Trophoblast cell (in vitro differentiated cells and primary cell): ENCODE results near the gene XRCC4.

ENCODE experiments used
- DNase-seq, 2 donors: peaks; one replicate each; pipeline ENCODE4 v3.0.0-alpha.2; 2016
- H2AFZ ChIP-seq: 2 replicates; pipeline ENCODE4 v1.6.1; 2013; ENCODE audit warnings: low read length, moderate library complexity, mild to moderate bottlenecking; ENCODE audit not compliant: insufficient read depth, poor library complexity
- H2AK5ac ChIP-seq: 2 replicates; pipeline ENCODE4 v1.6.1; 2013; ENCODE audit warnings: mild to moderate bottlenecking, low read length
- H2BK120ac ChIP-seq: 2 replicates; pipeline ENCODE4 v1.6.1; 2013; ENCODE audit warnings: low read length, mild to moderate bottlenecking, moderate library complexity; ENCODE audit not compliant: insufficient read depth, poor library complexity
- H2BK12ac ChIP-seq: 2 replicates; pipeline ENCODE4 v1.6.1; 2013; ENCODE audit warnings: mild to moderate bottlenecking, low read length, moderate library complexity
- H2BK5ac ChIP-seq: 2 replicates; pipeline ENCODE4 v1.6.1; 2013; ENCODE audit warnings: low read length, low read depth, moderate library complexity, mild to moderate bottlenecking; ENCODE audit not compliant: poor library complexity
- H3K14ac ChIP-seq: 2 replicates; pipeline ENCODE4 v1.6.1; 2013; ENCODE audit warnings: mild to moderate bottlenecking, low read length
- H3K18ac ChIP-seq: 2 replicates; pipeline ENCODE4 v1.6.1; 2013; ENCODE audit warnings: mild to moderate bottlenecking, low read length
- H3K23ac ChIP-seq: 2 replicates; pipeline ENCODE4 v1.6.1; 2013; ENCODE audit warnings: low read length
- H3K27ac ChIP-seq: 2 replicates; pipeline ENCODE4 v1.5.1; 2013; ENCODE audit warnings: low read depth, mild to moderate bottlenecking, inconsistent platforms, low read length, moderate library complexity
- H3K27me3 ChIP-seq: 2 replicates; pipeline ENCODE4 v1.6.1; 2013; ENCODE audit warnings: inconsistent platforms, mild to moderate bottlenecking, low read length, moderate library complexity; ENCODE audit not compliant: insufficient read depth
- H3K36me3 ChIP-seq, 2 experiments: 1 replicate in 1 of 2; 2 replicates in 1 of 2; pipeline ENCODE4 v1.6.1; 2013; ENCODE audit warnings: low read length in 2 of 2, mild to moderate bottlenecking in 2 of 2, moderate library complexity in 1 of 2; ENCODE audit not compliant: insufficient read depth in 2 of 2, control insufficient read depth in 1 of 2
- H3K4ac ChIP-seq: 2 replicates; pipeline ENCODE4 v1.6.1; 2013; ENCODE audit warnings: low read depth, mild to moderate bottlenecking, low read length, moderate library complexity
- H3K4me1 ChIP-seq, 2 experiments: 1 replicate in 1 of 2; 2 replicates in 1 of 2; pipeline ENCODE4 v1.6.1; 2013; ENCODE audit warnings: low read length in 2 of 2, mild to moderate bottlenecking in 2 of 2, moderate library complexity in 1 of 2; ENCODE audit not compliant: insufficient read depth in 2 of 2, control insufficient read depth in 1 of 2
- H3K4me2 ChIP-seq: 2 replicates; pipeline ENCODE4 v1.6.1; 2013; ENCODE audit warnings: inconsistent platforms, mild to moderate bottlenecking, low read length, moderate library complexity
- H3K4me3 ChIP-seq: 2 replicates; pipeline ENCODE4 v1.5.1; 2013; ENCODE audit warnings: mild to moderate bottlenecking, low read depth, low read length, inconsistent platforms
- H3K79me1 ChIP-seq: one replicate; pipeline ENCODE4 v1.6.1; 2013; ENCODE audit warnings: low read length
- H3K79me2 ChIP-seq: 2 replicates; pipeline ENCODE4 v1.6.1; 2013; ENCODE audit warnings: low read length, mild to moderate bottlenecking; ENCODE audit not compliant: control insufficient read depth, insufficient read depth, poor library complexity
- H3K9ac ChIP-seq: 2 replicates; pipeline ENCODE4 v1.6.1; 2013; ENCODE audit warnings: mild to moderate bottlenecking, low read length
- H3K9me3 ChIP-seq: 2 replicates; pipeline ENCODE4 v1.6.1; 2013; ENCODE audit warnings: low read depth, mild to moderate bottlenecking, control low read depth, inconsistent platforms, low read length; ENCODE audit not compliant: insufficient read depth
- H4K12ac ChIP-seq: 2 replicates; pipeline ENCODE4 v1.6.1; 2013; ENCODE audit warnings: low read depth, mild to moderate bottlenecking, low read length, moderate library complexity
- H4K8ac ChIP-seq: 2 replicates; pipeline ENCODE4 v1.6.1; 2013; ENCODE audit warnings: low read depth, mild to moderate bottlenecking, low read length, moderate library complexity
- H4K91ac ChIP-seq: one replicate; pipeline ENCODE4 v1.6.1; 2013; ENCODE audit warnings: low read depth, mild to moderate bottlenecking, low read length, moderate library complexity
- WGBS: extraction: QIAGEN DNeasy Blood & Tissue Kit; methylation state at CpG from one replicate; pipeline ENCODE4 v1.1.7; 2013; ENCODE audit warnings: missing lambda C conversion rate; ENCODE audit not compliant: insufficient read length, insufficient coverage; ENCODE audit errors: extremely low coverage; 5-methylcytosine and 5-hydroxymethylcytosine counted together

The XRCC4 gene

DNA sequence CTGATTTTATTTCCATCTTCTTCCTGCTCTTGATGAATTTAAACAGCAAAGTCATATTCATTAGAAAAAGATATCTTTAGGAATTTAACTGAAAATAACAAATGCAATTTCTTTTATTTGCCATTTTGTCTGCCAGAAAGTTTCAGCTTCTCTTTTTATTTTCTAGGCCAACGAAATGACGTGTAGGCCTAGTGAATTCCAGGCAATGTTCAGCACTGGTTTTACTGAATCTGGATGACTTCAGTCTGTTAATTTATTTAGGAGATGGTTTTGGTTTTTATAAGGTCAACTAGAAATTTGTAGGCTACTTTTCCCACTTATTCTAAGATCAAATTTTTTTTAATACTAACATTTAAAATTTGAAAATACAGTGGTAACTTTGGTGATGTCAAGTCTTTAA lies 265.1 kb downstream of the XRCC4 start:
- WGBS: no CpG with 5 or more reads among the region's 2 CpGs

DNA sequence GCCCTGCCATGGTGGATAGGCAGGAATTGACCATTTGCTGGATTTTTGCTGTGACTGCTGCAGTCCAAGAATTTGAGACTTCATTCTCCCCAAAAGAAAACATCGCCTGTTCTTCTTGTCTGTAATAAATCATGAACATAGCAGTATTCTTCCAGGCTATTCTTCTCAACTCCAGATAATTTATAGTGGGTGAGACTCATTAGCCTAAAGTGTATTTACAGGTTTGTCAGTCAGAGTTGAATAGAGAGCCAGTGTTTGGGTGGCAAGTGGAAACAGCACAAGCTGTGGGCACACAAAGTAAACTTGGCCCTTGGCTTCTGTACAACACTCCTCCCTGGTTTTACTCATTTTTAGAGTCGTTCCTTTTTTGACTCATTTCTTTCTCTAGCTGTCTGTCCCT lies 266.0 kb downstream of the XRCC4 start:
- H3K9ac ChIP-seq: no peak overlapping the region
- no peak overlapping the region for H3K4me2 ChIP-seq
- H2BK5ac ChIP-seq: no peak overlapping the region
- no peak overlapping the region for H4K91ac ChIP-seq
- H3K18ac ChIP-seq: no peak overlapping the region
- H3K27ac ChIP-seq: no peak overlapping the region
- H3K79me2 ChIP-seq: no peaks in the 10 kb centered on the region
- no peak overlapping the region for H2BK120ac ChIP-seq
- H4K8ac ChIP-seq: no peak overlapping the region
- H2AK5ac ChIP-seq: no peak overlapping the region
- H4K12ac ChIP-seq: no peak overlapping the region
- H3K14ac ChIP-seq: no peak overlapping the region
- no peak overlapping the region for H2BK12ac ChIP-seq
- H2AFZ ChIP-seq: no peak overlapping the region
- H3K27me3 ChIP-seq: no peaks in the 10 kb centered on the region
- H3K4me3 ChIP-seq: no peak overlapping the region
- no CpG with 5 or more reads among the region's 2 CpGs for WGBS
- no peaks in the 10 kb centered on the region for H3K4me1 ChIP-seq
- no peaks in the 10 kb centered on the region for H3K79me1 ChIP-seq
- peaks cover 5% of the 10 kb centered on the region for H3K9me3 ChIP-seq
- DNase-seq: no peak
- no peak overlapping the region for H3K4ac ChIP-seq
- H3K23ac ChIP-seq: no peak overlapping the region
- peaks cover 0 to 2% of the 10 kb centered on the region in 2 experiments for H3K36me3 ChIP-seq

More for the DNA sequence above, 265.1 kb downstream of the XRCC4 start:
- Histone ChIP-seq H3K36me3 (no peaks in the 10 kb centered on the region), H2AK5ac (no peak overlapping the region), H3K4me3 (no peak overlapping the region), H2BK5ac (no peak overlapping the region), H2BK120ac (no peak overlapping the region), H3K23ac (no peak overlapping the region), H3K27ac (no peak overlapping the region), H4K91ac (no peak overlapping the region), H3K4me1 (no peaks in the 10 kb centered on the region), H3K9me3 (no peaks in the 10 kb centered on the region), H4K12ac (no peak overlapping the region), H2AFZ (no peak overlapping the region), H2BK12ac (no peak overlapping the region), H3K14ac (no peak overlapping the region), H4K8ac (no peak overlapping the region), H3K4ac (no peak overlapping the region), H3K9ac (no peak overlapping the region), H3K79me2 (no peaks in the 10 kb centered on the region), H3K4me2 (no peak overlapping the region), H3K79me1 (no peaks in the 10 kb centered on the region), H3K18ac (no peak overlapping the region), H3K27me3 (no peaks in the 10 kb centered on the region)
- no peak for DNase-seq

DNA sequence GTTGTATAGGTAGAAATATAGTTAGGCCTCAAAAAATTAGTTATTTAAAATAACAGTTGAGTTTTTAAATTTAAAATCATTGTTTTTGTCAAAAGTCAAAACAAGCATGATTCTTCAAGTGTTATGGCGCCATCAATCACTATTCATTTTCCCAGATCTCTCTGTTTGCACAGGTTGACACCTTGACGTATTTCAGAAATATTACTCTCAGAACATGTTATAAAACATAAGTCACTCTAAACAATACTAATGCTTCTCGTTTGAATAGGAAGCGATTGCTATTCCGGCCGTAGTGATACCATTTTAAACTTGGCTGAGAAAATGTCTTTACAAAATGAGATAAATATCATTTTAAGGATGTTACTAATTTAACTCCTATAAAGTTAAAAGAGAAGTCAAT lies 268.1 kb downstream of the XRCC4 start:
- Histone ChIP-seq H2AK5ac (no peak overlapping the region), H3K79me1 (no peaks in the 10 kb centered on the region), H3K27me3 (no peaks in the 10 kb centered on the region), H3K36me3 (peaks cover 0 to 2% of the 10 kb centered on the region in 2 experiments), H3K9me3 (peaks cover 6% of the 10 kb centered on the region), H2BK5ac (no peak overlapping the region), H3K4me3 (no peak overlapping the region), H3K27ac (no peak overlapping the region), H4K8ac (no peak overlapping the region), H3K9ac (no peak overlapping the region), H3K4me2 (no peak overlapping the region), H2AFZ (no peak overlapping the region), H2BK12ac (no peak overlapping the region), H3K18ac (no peak overlapping the region), H3K79me2 (no peaks in the 10 kb centered on the region), H2BK120ac (no peak overlapping the region), H3K14ac (no peak overlapping the region), H3K4me1 (no peaks in the 10 kb centered on the region), H4K91ac (no peak overlapping the region), H3K23ac (no peak overlapping the region), H3K4ac (no peak overlapping the region), H4K12ac (no peak overlapping the region)
- no CpG with 5 or more reads among the region's 6 CpGs for WGBS
- no peak for DNase-seq

DNA sequence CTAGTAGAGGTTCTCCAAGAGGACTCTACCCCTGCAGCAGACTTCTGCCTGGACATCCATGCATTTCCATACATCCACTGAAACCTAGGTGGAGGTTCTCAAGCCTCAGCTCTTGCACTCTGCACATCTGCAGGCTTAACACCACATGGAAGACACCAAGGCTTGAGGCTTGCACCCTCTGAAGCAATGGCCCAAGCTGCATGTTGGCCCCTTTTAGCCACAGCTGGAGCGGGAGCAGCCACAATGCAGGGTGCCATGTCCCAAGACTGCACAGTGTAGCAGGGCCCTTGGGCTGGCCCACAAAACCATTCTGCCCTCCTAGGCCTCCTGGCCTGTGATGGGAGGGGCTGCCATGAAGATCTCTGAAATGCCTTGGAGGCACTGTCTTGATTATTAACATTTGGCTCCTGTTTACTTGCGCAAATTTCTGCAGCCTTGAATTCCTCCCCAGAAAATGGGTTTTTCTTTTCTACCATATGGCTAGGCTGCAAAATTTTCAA lies 271.0 kb downstream of the XRCC4 start:
- Histone ChIP-seq H3K14ac (no peak overlapping the region), H3K4ac (no peak overlapping the region), H4K8ac (no peak overlapping the region), H3K79me1 (no peaks in the 10 kb centered on the region), H2AK5ac (no peak overlapping the region), H4K91ac (no peak overlapping the region), H4K12ac (no peak overlapping the region), H3K27ac (no peak overlapping the region), H2AFZ (no peak overlapping the region), H3K9me3 (peaks cover 6% of the 10 kb centered on the region), H3K4me3 (no peak overlapping the region), H3K4me1 (no peaks in the 10 kb centered on the region), H3K4me2 (no peak overlapping the region), H3K23ac (no peak overlapping the region), H2BK120ac (no peak overlapping the region), H3K36me3 (peaks cover 0 to 2% of the 10 kb centered on the region in 2 experiments), H3K79me2 (no peaks in the 10 kb centered on the region), H2BK5ac (no peak overlapping the region), H3K9ac (peak overlapping the region; percentile 47), H2BK12ac (no peak overlapping the region), H3K27me3 (no peaks in the 10 kb centered on the region), H3K18ac (no peak overlapping the region)
- no peak for DNase-seq
- WGBS: no CpG with 5 or more reads among the region's 2 CpGs
